Measurements from ENCODE around the gene PPP5C. TPM values are rescaled to one million over a fixed set of nuclear protein-coding genes. Genes with fewer than 3 reads are reported as not detected.
"Not testable (repeated sequence)": the region's sequence is repeated elsewhere in the genome, so short reads cannot be mapped to it uniquely, and the experiment has no call there.

The PPP5C gene
- total RNA-seq, 1 experiment from 2014 or later: 58.5 TPM

GRCh38 chr19:46429999-46430398, 83.1 kb downstream of the PPP5C start:
- no peak for DNase-seq (ENCODE audit: low read depth)

- no peak for DNase-seq (ENCODE audit: low read depth)
Measured at GRCh38 chr19:46431824-46432223, 84.9 kb downstream of the PPP5C start.

DNA sequence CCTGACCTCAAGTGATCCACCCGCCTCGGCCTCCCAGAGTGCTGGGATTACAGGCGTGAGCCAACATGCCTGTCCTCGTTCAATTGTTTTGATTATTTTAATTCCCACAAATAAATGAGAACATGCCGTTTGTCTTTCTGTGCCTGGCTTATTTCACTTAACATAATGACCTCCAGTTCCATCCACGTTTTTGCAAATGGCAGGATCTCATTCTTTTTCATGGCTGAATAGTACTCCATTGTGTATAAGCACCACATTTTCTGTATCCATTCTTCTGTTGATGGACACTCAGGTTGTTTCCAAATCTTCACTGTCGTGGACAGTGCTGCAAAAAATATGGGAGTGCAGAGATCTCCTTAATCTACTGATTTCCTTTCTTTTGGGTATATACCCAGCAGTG, 86.6 kb downstream of the PPP5C start:
- DNase-seq (ENCODE audit: low read depth): not testable (repeated sequence)

DNA sequence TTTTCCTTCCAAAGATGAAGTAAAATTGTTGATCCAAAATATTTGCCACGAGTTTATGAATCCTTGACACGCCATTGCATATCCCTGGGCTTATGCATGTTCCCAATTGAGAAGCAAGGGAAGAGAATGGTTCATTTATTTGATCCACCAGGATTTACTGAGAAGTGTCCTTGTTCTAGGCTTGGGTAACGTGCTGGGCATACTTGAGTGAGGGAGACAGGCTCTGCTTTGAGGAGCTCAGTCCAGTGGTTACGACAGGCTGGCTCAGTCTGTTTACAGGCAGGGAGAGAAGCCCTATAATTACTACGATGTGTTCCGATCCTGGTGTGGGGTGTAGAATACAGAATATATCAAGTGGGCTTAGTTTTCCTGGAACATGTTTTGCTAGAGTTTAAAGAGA, 88.1 kb downstream of the PPP5C start:
- no peak for DNase-seq (ENCODE audit: low read depth)

GRCh38 chr19:46435689-46436088, 88.8 kb downstream of the PPP5C start:
- DNase-seq (ENCODE audit: low read depth): not testable (repeated sequence)

Other genes starting within 250 kb of the PPP5C start
- gene IGFL3, start 222.4 kb upstream of the PPP5C start, total RNA-seq (2014; rRNA removed; shearing (Covaris generic)): not detected in 2 replicates
- not detected in 2 replicates for gene IGFL2, start 198.8 kb upstream of the PPP5C start, total RNA-seq (2014; rRNA removed; shearing (Covaris generic))
- not detected in 2 replicates for gene IGFL1, start 117.3 kb upstream of the PPP5C start, total RNA-seq (2014; rRNA removed; shearing (Covaris generic))
- gene HIF3A, start 50.0 kb upstream of the PPP5C start, total RNA-seq (2014; rRNA removed; shearing (Covaris generic)): not detected in 2 replicates
- not detected in 2 replicates for gene CCDC8, start 66.5 kb downstream of the PPP5C start, total RNA-seq (2014; rRNA removed; shearing (Covaris generic))
- not detected in 2 replicates for gene PNMA8C, start 81.8 kb downstream of the PPP5C start, total RNA-seq (2014; rRNA removed; shearing (Covaris generic))
- gene PNMA8A, start 124.5 kb downstream of the PPP5C start, total RNA-seq (2014; rRNA removed; shearing (Covaris generic)): 3.1 and 5.0 TPM in 2 replicates
- 0.07 TPM in 1 of 2 replicates, not detected in the other for gene PNMA8B, start 148.8 kb downstream of the PPP5C start, total RNA-seq (2014; rRNA removed; shearing (Covaris generic))

All from M059J (cell line).